AG04450 (cell line): ENCODE results near the gene COG1. TPM values are rescaled to one million over a fixed set of nuclear protein-coding genes. Genes with fewer than 3 reads are reported as not detected.

ENCODE experiments used
- CTCF ChIA-PET: fragments of 300-600, 350-600 bp; formaldehyde crosslinking; extraction: SDS; loops from one replicate; lab custom pipeline; 2022; ENCODE audit warnings: antibody characterized with exemption, inconsistent platforms; lab: Charles Lee
- POLR2A ChIA-PET: fragments of 350-600 bp; formaldehyde crosslinking; extraction: SDS; loops from one replicate; lab custom pipeline; 2021; ENCODE audit warnings: antibody characterized with exemption, inconsistent platforms; lab: Yijun Ruan, JAX
- DNase-seq: peaks from one replicate; pipeline ENCODE4 v3.0.0-alpha.2; 2011; ENCODE audit warnings: low read depth, low spot score
- H3K27ac ChIP-seq: one replicate; pipeline ENCODE4 v1.5.1; 2012; ENCODE audit warnings: low read depth, low read length, control low read depth
- H3K27me3 ChIP-seq: one replicate; pipeline ENCODE4 v1.6.0; 2012; ENCODE audit warnings: low read length; ENCODE audit not compliant: control insufficient read depth, insufficient read depth
- H3K4me3 ChIP-seq: 2 replicates; pipeline ENCODE4 v1.5.1; 2011; ENCODE audit warnings: mild to moderate bottlenecking, low read depth, low read length, control low read depth
- H3K9me3 ChIP-seq: 2 replicates; pipeline ENCODE4 v1.5.1; 2012; ENCODE audit warnings: low read length; ENCODE audit not compliant: control insufficient read depth, insufficient read depth
- CTCF ChIP-seq: IDR thresholded peaks from 2 replicates; pipeline ENCODE4 v1.5.1; 2011; ENCODE audit warnings: low read depth, low read length, control low read depth, inconsistent platforms
- polyA plus RNA-seq: library from polyadenylated mRNA; depleted of rRNA; stranded (reverse); fragments of >200 nt; gene quantifications from 2 replicates; pipeline ENCODE4 v1.2.3, GENCODE V29; 2011

The COG1 gene
- polyA plus RNA-seq, 1 experiment = 30.2 TPM

GRCh38 chr17:73157521-73157890, 35.3 kb upstream of the COG1 start:
- no peak for DNase-seq
- POLR2A ChIA-PET = no interaction called here
- Histone ChIP-seq H3K4me3 (no peak overlapping the region), H3K27me3 (peaks cover 22% of the 10 kb centered on the region), H3K9me3 (no peaks in the 10 kb centered on the region; the same call in 1 of the 2 replicates), H3K27ac (no peak overlapping the region)
- no peak for TF ChIP-seq CTCF
- CTCF ChIA-PET = interaction anchor here (0.5 to 3.9 kb wide), 9 partner anchors 9 to 599 kb away, joined by 4 to 35 read pairs (median 14); partner anchors contain the start of gene SSTR2

GRCh38 chr17:73158133-73158532, 34.7 kb upstream of the COG1 start:
- H3K27ac ChIP-seq = no peak overlapping the region
- H3K9me3 ChIP-seq = no peaks in the 10 kb centered on the region; the same call in 1 of the 2 replicates
- H3K27me3 ChIP-seq = peaks cover 26% of the 10 kb centered on the region
- DNase-seq = no peak
- no peak for TF ChIP-seq CTCF
- CTCF ChIA-PET = interaction anchor here (3.9 kb wide), 1 partner anchor 600 kb away, joined by 21 read pairs; no protein-coding TSS in a partner anchor
- no peak overlapping the region for H3K4me3 ChIP-seq
- POLR2A ChIA-PET = no interaction called here

GRCh38 chr17:73160980-73161630, 31.8 kb upstream of the COG1 start:
- peaks cover 52% of the 10 kb centered on the region for H3K27me3 ChIP-seq
- no peak overlapping the region for H3K27ac ChIP-seq
- DNase-seq = no peak
- no peak overlapping the region for H3K4me3 ChIP-seq
- TF ChIP-seq CTCF = no peak
- CTCF ChIA-PET = interaction anchor here (1.1 kb wide), 1 partner anchor 175 kb away, joined by 3 read pairs; no protein-coding TSS in a partner anchor
- POLR2A ChIA-PET = no interaction called here
- H3K9me3 ChIP-seq = no peaks in the 10 kb centered on the region; the same call in 1 of the 2 replicates

- TF ChIP-seq CTCF = no peak
- Histone ChIP-seq H3K9me3 (no peaks in the 10 kb centered on the region; the same call in 1 of the 2 replicates), H3K27me3 (peaks cover 71% of the 10 kb centered on the region), H3K27ac (no peak overlapping the region), H3K4me3 (no peak overlapping the region)
- ChIA-PET POLR2A (no interaction called here), CTCF (interaction anchor here (1.7 to 2.9 kb wide), 3 partner anchors 28 to 605 kb away, joined by 10 to 34 read pairs (median 18); no protein-coding TSS in a partner anchor)
- DNase-seq = no peak
Observed at GRCh38 chr17:73163043-73163442, 29.8 kb upstream of the COG1 start.
